H9 (cell line): Measurements from ENCODE around the gene PEPD. TPM values are rescaled to one million over a fixed set of nuclear protein-coding genes. Genes with fewer than 3 reads are reported as not detected.

ENCODE experiments used
- DNase-seq: peaks from one replicate; pipeline ENCODE4 v3.0.0-alpha.2; 2017
- H2AFZ ChIP-seq: one replicate; pipeline ENCODE4 v1.6.1; 2013; ENCODE audit warnings: mild to moderate bottlenecking, low read length, control low read depth, moderate library complexity
- H2AK5ac ChIP-seq: 2 replicates; pipeline ENCODE4 v1.6.1; 2013; ENCODE audit warnings: low read length, control low read depth, mixed read lengths; ENCODE audit not compliant: insufficient read length
- H2BK120ac ChIP-seq: one replicate; pipeline ENCODE4 v1.6.1; 2013; ENCODE audit warnings: low read depth, mild to moderate bottlenecking, low read length, control low read depth, inconsistent platforms; ENCODE audit not compliant: poor library complexity, severe bottlenecking
- H2BK12ac ChIP-seq: 2 replicates; pipeline ENCODE4 v1.6.1; 2013; ENCODE audit warnings: low read length, control low read depth, mixed read lengths, low read depth; ENCODE audit not compliant: insufficient read length
- H2BK15ac ChIP-seq: 2 replicates; pipeline ENCODE4 v1.6.1; 2013; ENCODE audit warnings: low read depth, low read length, control low read depth
- H2BK20ac ChIP-seq: one replicate; pipeline ENCODE4 v1.6.1; 2013; ENCODE audit warnings: low read depth, mild to moderate bottlenecking, low read length, control low read depth, inconsistent platforms; ENCODE audit not compliant: poor library complexity, severe bottlenecking
- H2BK5ac ChIP-seq: 2 replicates; pipeline ENCODE4 v1.6.1; 2013; ENCODE audit warnings: low read length, control low read depth, mixed read lengths; ENCODE audit not compliant: insufficient read length
- H3K14ac ChIP-seq: 2 replicates; pipeline ENCODE4 v1.6.1; 2013; ENCODE audit warnings: low read length, control low read depth; ENCODE audit not compliant: insufficient read depth
- H3K18ac ChIP-seq: 2 replicates; pipeline ENCODE4 v1.6.1; 2013; ENCODE audit warnings: low read depth, mild to moderate bottlenecking, mixed read lengths, low read length, control low read depth; ENCODE audit not compliant: insufficient read length
- H3K23ac ChIP-seq: 2 replicates; pipeline ENCODE4 v1.6.1; 2013; ENCODE audit warnings: low read length, control low read depth, mixed read lengths, low read depth; ENCODE audit not compliant: insufficient read length
- H3K23me2 ChIP-seq: 2 replicates; pipeline ENCODE4 v1.6.1; 2013; ENCODE audit warnings: low read depth, mild to moderate bottlenecking, mixed read lengths, low read length, control low read depth; ENCODE audit not compliant: insufficient read length, poor library complexity, severe bottlenecking
- H3K27ac ChIP-seq: 2 replicates; pipeline ENCODE4 v1.5.1; 2013; ENCODE audit warnings: low read length, control low read depth, mixed read lengths, low read depth; ENCODE audit not compliant: insufficient read length
- H3K27me3 ChIP-seq: 2 replicates; pipeline ENCODE4 v1.6.1; 2013; ENCODE audit warnings: low read length, control low read depth, inconsistent platforms; ENCODE audit not compliant: insufficient read depth
- H3K4ac ChIP-seq: 2 replicates; pipeline ENCODE4 v1.6.1; 2013; ENCODE audit warnings: low read depth, mild to moderate bottlenecking, control low read depth, inconsistent platforms, low read length, moderate library complexity
- H3K4me1 ChIP-seq: 2 replicates; pipeline ENCODE4 v1.6.1; 2013; ENCODE audit warnings: low read length, control low read depth, inconsistent platforms; ENCODE audit not compliant: insufficient read depth
- H3K4me2 ChIP-seq: 2 replicates; pipeline ENCODE4 v1.6.1; 2013; ENCODE audit warnings: low read length, control low read depth, mixed read lengths; ENCODE audit not compliant: insufficient read length, insufficient read depth
- H3K56ac ChIP-seq: 2 replicates; pipeline ENCODE4 v1.6.1; 2013; ENCODE audit warnings: low read depth, mild to moderate bottlenecking, mixed read lengths, low read length, control low read depth; ENCODE audit not compliant: insufficient read length
- H3K79me1 ChIP-seq: 2 replicates; pipeline ENCODE4 v1.6.1; 2013; ENCODE audit warnings: low read depth, mild to moderate bottlenecking, moderate library complexity, low read length, control low read depth, inconsistent platforms; ENCODE audit not compliant: insufficient read depth, poor library complexity, severe bottlenecking
- H3K79me2 ChIP-seq: 2 replicates; pipeline ENCODE4 v1.6.1; 2013; ENCODE audit warnings: low read length, control low read depth, inconsistent platforms; ENCODE audit not compliant: insufficient read depth
- H3K9ac ChIP-seq: 2 replicates; pipeline ENCODE4 v1.6.1; 2013; ENCODE audit warnings: low read length, control low read depth, mixed read lengths; ENCODE audit not compliant: insufficient read length; ENCODE audit errors: extremely low read depth
- H3K9me3 ChIP-seq: one replicate; pipeline ENCODE4 v1.6.1; 2013; ENCODE audit warnings: low read depth, low read length, inconsistent platforms; ENCODE audit not compliant: control insufficient read depth
- H3T11ph ChIP-seq: one replicate; pipeline ENCODE4 v1.6.1; 2013; ENCODE audit warnings: mild to moderate bottlenecking, low read length, control low read depth, inconsistent platforms
- H4K20me1 ChIP-seq: one replicate; pipeline ENCODE4 v1.6.1; 2013; ENCODE audit not compliant: control insufficient read depth, insufficient read length, insufficient read depth
- H4K5ac ChIP-seq: 2 replicates; pipeline ENCODE4 v1.6.1; 2013; ENCODE audit warnings: low read depth, mild to moderate bottlenecking, mixed read lengths, low read length, control low read depth; ENCODE audit not compliant: insufficient read length
- H4K8ac ChIP-seq: replicated peaks from 2 replicates; pipeline ENCODE4 v1.6.1; 2013; ENCODE audit warnings: low read length, control low read depth, mixed read lengths, low read depth; ENCODE audit not compliant: insufficient read length
- H4K91ac ChIP-seq: 2 replicates; pipeline ENCODE4 v1.6.1; 2013; ENCODE audit warnings: low read depth, mild to moderate bottlenecking, moderate library complexity, mixed read lengths, low read length, control low read depth; ENCODE audit not compliant: insufficient read length
- H3K27ac Mint-ChIP-seq, 3 experiments: 2 replicates in 2 of 3; 3 replicates in 1 of 3; pipeline ENCODE4 v1.8.0; 2020 to 2021; ENCODE audit warnings: mixed read lengths in 3 of 3, mild to moderate bottlenecking in 1 of 3, moderate library complexity in 1 of 3
- H3K27me3 Mint-ChIP-seq: 2 replicates; pipeline ENCODE4 v1.8.0; 2021; ENCODE audit warnings: low read depth, mild to moderate bottlenecking, moderate library complexity, mixed read lengths
- H3K36me3 Mint-ChIP-seq, 3 experiments: 2 replicates in 2 of 3; 3 replicates in 1 of 3; pipeline ENCODE4 v1.8.0; 2020 to 2021; ENCODE audit warnings: low read depth in 3 of 3, mixed read lengths in 3 of 3; ENCODE audit not compliant: insufficient read depth in 1 of 3
- H3K4me1 Mint-ChIP-seq, 2 experiments: 2 replicates each; pipeline ENCODE4 v1.8.0; 2020; ENCODE audit warnings: mixed read lengths in 2 of 2
- H3K4me3 Mint-ChIP-seq, 2 experiments: 2 replicates in 1 of 2; 3 replicates in 1 of 2; pipeline ENCODE4 v1.8.0; 2020 to 2021; ENCODE audit warnings: mild to moderate bottlenecking in 2 of 2, mixed read lengths in 2 of 2, moderate library complexity in 1 of 2
- H3K9me3 Mint-ChIP-seq, 2 experiments: 2 replicates in 1 of 2; 3 replicates in 1 of 2; pipeline ENCODE4 v1.8.0; 2020; ENCODE audit warnings: mild to moderate bottlenecking in 2 of 2, mixed read lengths in 2 of 2, moderate library complexity in 1 of 2
- WGBS: extraction: QIAGEN DNeasy Blood & Tissue Kit; methylation state at CpG from one replicate; pipeline ENCODE4 v1.1.7; 2013; ENCODE audit warnings: missing lambda C conversion rate, low lambda C conversion rate, mixed read lengths; ENCODE audit not compliant: insufficient read length; ENCODE audit errors: extremely low coverage; 5-methylcytosine and 5-hydroxymethylcytosine counted together
- total RNA-seq: library from RNA; stranded (reverse); gene quantifications from 2 replicates; pipeline ENCODE4 v1.2.1, GENCODE V29; 2021
- TF ChIP-seq, protein P1 (sequence below): fragments of 200-600 bp; sonication (generic); conservative IDR thresholded peaks from 3 replicates; pipeline ENCODE4 v1.8.0; 2021; ENCODE audit warnings: antibody characterized with exemption, mild to moderate bottlenecking

PEPD gene
- total RNA-seq, 1 experiment from 2014 or later, result 52.8 TPM

DNA sequence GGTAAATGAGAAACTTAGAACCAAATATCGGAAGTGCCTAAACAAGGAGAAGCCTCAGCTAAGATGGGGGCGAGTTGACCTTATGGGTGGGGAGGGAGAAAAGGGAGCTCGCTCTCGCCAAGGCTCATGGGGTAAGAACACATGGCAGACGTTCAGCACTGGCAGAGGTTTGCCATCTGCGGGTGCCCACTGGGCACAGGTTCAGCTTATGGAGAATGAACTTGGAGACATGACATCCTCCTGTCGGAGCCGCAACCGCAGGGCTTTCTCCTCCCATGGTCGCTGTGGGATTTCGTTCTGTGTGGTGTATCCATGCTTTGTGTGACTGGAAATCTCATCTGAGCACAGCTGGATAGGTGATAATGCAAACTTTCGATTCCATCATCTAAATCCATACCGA lies 36.1 kb upstream of the PEPD start:
- DNase-seq, result no peak
- Histone ChIP-seq H2BK15ac (no peak overlapping the region), H2AK5ac (no peak overlapping the region), H3K4me2 (no peak overlapping the region), H3K4me1 (no peaks in the 10 kb centered on the region), H2AFZ (no peak overlapping the region), H3K14ac (no peak overlapping the region), H3K27me3 (no peaks in the 10 kb centered on the region), H2BK20ac (no peak overlapping the region), H4K20me1 (no peaks in the 10 kb centered on the region), H2BK120ac (no peak overlapping the region), H3K79me2 (no peaks in the 10 kb centered on the region), H4K5ac (no peak overlapping the region), H3K18ac (no peak overlapping the region), H3K23ac (no peak overlapping the region), H3K79me1 (no peaks in the 10 kb centered on the region), H4K91ac (no peak overlapping the region), H3K9me3 (no peaks in the 10 kb centered on the region), H3T11ph (no peak overlapping the region), H2BK12ac (no peak overlapping the region), H4K8ac (no peak overlapping the region), H3K27ac (no peak overlapping the region), H3K4ac (no peak overlapping the region), H3K56ac (no peak overlapping the region), H2BK5ac (no peak overlapping the region), H3K9ac (no peak overlapping the region), H3K23me2 (no peaks in the 10 kb centered on the region)
- Mint-ChIP-seq H3K9me3 (no peaks in the 10 kb centered on the region), H3K27ac (no peak overlapping the region), H3K4me3 (no peak overlapping the region), H3K4me1 (peaks cover 3 to 10% of the 10 kb centered on the region in 2 experiments; a peak in 3 of 4 replicates), H3K27me3 (peaks cover 6% of the 10 kb centered on the region), H3K36me3 (no peaks in the 10 kb centered on the region; a peak in 1 of 7 replicates)
- TF ChIP-seq, protein P1, sequence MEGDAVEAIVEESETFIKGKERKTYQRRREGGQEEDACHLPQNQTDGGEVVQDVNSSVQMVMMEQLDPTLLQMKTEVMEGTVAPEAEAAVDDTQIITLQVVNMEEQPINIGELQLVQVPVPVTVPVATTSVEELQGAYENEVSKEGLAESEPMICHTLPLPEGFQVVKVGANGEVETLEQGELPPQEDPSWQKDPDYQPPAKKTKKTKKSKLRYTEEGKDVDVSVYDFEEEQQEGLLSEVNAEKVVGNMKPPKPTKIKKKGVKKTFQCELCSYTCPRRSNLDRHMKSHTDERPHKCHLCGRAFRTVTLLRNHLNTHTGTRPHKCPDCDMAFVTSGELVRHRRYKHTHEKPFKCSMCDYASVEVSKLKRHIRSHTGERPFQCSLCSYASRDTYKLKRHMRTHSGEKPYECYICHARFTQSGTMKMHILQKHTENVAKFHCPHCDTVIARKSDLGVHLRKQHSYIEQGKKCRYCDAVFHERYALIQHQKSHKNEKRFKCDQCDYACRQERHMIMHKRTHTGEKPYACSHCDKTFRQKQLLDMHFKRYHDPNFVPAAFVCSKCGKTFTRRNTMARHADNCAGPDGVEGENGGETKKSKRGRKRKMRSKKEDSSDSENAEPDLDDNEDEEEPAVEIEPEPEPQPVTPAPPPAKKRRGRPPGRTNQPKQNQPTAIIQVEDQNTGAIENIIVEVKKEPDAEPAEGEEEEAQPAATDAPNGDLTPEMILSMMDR, result no peak
- no CpG with 5 or more reads among the region's 13 CpGs for WGBS
